ENCODE data around the gene MAPKAP1.

Gene MAPKAP1

GRCh38 chr9:125472562-125472925, 234.5 kb downstream of the MAPKAP1 start:
- ATAC-seq = peak; percentile 15
- TF ChIP-seq PATZ1 (CRISPR knock-in tag; IDR thresholded peaks at IDR 0.05; ENCODE audit: borderline replicate concordance) = peak; percentile 61; the same call in 1 of the 2 replicates
- TF ChIP-seq TSHZ2 (CRISPR knock-in tag; IDR thresholded peaks at IDR 0.05) = no peak
- no peak for TF ChIP-seq GLIS3 (CRISPR knock-in tag; IDR thresholded peaks at IDR 0.05)
- no peak for TF ChIP-seq ARNTL (CRISPR knock-in tag; IDR thresholded peaks at IDR 0.05; ENCODE audit: borderline replicate concordance, low read depth)
- TF ChIP-seq CSDC2 (CRISPR knock-in tag; IDR thresholded peaks at IDR 0.05) = no peak
- TF ChIP-seq ZFP30 (CRISPR knock-in tag; IDR thresholded peaks at IDR 0.05) = no peak
- TF ChIP-seq ZNF70 (CRISPR knock-in tag; IDR thresholded peaks at IDR 0.05) = no peak
- no peak for TF ChIP-seq TCF4 (CRISPR knock-in tag; IDR thresholded peaks at IDR 0.05; ENCODE audit: borderline replicate concordance)
- TF ChIP-seq ZFP3 (CRISPR knock-in tag; IDR thresholded peaks at IDR 0.05) = no peak
- TF ChIP-seq ZNF8 (CRISPR knock-in tag; IDR thresholded peaks at IDR 0.05) = no peak
- peak; percentile 85; the same call in 1 of the 2 replicates for TF ChIP-seq RARB (CRISPR knock-in tag; IDR thresholded peaks at IDR 0.05)
- TF ChIP-seq CSRNP3 (CRISPR knock-in tag; IDR thresholded peaks at IDR 0.05) = no peak
- no peak for TF ChIP-seq BACH2 (CRISPR knock-in tag; IDR thresholded peaks at IDR 0.05; ENCODE audit: borderline replicate concordance)
- TF ChIP-seq TOX (CRISPR knock-in tag; IDR thresholded peaks at IDR 0.05; ENCODE audit: borderline replicate concordance) = peak; percentile 95
- TF ChIP-seq ESRRG (CRISPR knock-in tag; IDR thresholded peaks at IDR 0.05) = no peak
- TF ChIP-seq OSR1 (CRISPR knock-in tag; IDR thresholded peaks at IDR 0.05) = no peak
- no peak for TF ChIP-seq POU6F1 (CRISPR knock-in tag; IDR thresholded peaks at IDR 0.05; ENCODE audit: borderline replicate concordance, low read depth)
- peak; percentile 90; the same call in 1 of the 2 replicates for TF ChIP-seq ZC3H10 (CRISPR knock-in tag; IDR thresholded peaks at IDR 0.05)
- no peak for TF ChIP-seq SNAI2 (CRISPR knock-in tag; IDR thresholded peaks at IDR 0.05)
- no peak for TF ChIP-seq ZNF565 (CRISPR knock-in tag; conservative IDR thresholded peaks at IDR 0.05; ENCODE audit: low read depth)
- no peak for TF ChIP-seq CREB5 (CRISPR knock-in tag; IDR thresholded peaks at IDR 0.05; ENCODE audit: low read depth)
- peak; percentile 95 for TF ChIP-seq ISL1 (CRISPR knock-in tag; IDR thresholded peaks at IDR 0.05)
- no peak for TF ChIP-seq PPARA (CRISPR knock-in tag; IDR thresholded peaks at IDR 0.05; ENCODE audit: borderline replicate concordance)

- no peak for ATAC-seq
- TF ChIP-seq ZNF565 (CRISPR knock-in tag; conservative IDR thresholded peaks at IDR 0.05; ENCODE audit: low read depth) = no peak
- TF ChIP-seq ZNF8 (CRISPR knock-in tag; IDR thresholded peaks at IDR 0.05) = no peak
- TF ChIP-seq SNAI2 (CRISPR knock-in tag; IDR thresholded peaks at IDR 0.05) = no peak
- no peak for TF ChIP-seq ZFP30 (CRISPR knock-in tag; IDR thresholded peaks at IDR 0.05)
- TF ChIP-seq ZNF70 (CRISPR knock-in tag; IDR thresholded peaks at IDR 0.05) = no peak
- TF ChIP-seq ZFP3 (CRISPR knock-in tag; IDR thresholded peaks at IDR 0.05) = no peak
- TF ChIP-seq CSRNP3 (CRISPR knock-in tag; IDR thresholded peaks at IDR 0.05) = no peak
- TF ChIP-seq ARNTL (CRISPR knock-in tag; IDR thresholded peaks at IDR 0.05; ENCODE audit: borderline replicate concordance, low read depth) = no peak
- no peak for TF ChIP-seq RARB (CRISPR knock-in tag; IDR thresholded peaks at IDR 0.05)
- no peak for TF ChIP-seq PATZ1 (CRISPR knock-in tag; IDR thresholded peaks at IDR 0.05; ENCODE audit: borderline replicate concordance)
- no peak for TF ChIP-seq TCF4 (CRISPR knock-in tag; IDR thresholded peaks at IDR 0.05; ENCODE audit: borderline replicate concordance)
Measured at GRCh38 chr9:125470767-125471580, 236.0 kb downstream of the MAPKAP1 start.
